Measurements from ENCODE around the gene LANCL1. TPM values are rescaled to one million over a fixed set of nuclear protein-coding genes. Genes with fewer than 3 reads are reported as not detected.
"Not testable (repeated sequence)": the region's sequence is repeated elsewhere in the genome, so short reads cannot be mapped to it uniquely, and the experiment has no call there.

The LANCL1 gene
- total RNA-seq, 2 donors from 2014 or later = 46.7 to 48.3 TPM

DNA sequence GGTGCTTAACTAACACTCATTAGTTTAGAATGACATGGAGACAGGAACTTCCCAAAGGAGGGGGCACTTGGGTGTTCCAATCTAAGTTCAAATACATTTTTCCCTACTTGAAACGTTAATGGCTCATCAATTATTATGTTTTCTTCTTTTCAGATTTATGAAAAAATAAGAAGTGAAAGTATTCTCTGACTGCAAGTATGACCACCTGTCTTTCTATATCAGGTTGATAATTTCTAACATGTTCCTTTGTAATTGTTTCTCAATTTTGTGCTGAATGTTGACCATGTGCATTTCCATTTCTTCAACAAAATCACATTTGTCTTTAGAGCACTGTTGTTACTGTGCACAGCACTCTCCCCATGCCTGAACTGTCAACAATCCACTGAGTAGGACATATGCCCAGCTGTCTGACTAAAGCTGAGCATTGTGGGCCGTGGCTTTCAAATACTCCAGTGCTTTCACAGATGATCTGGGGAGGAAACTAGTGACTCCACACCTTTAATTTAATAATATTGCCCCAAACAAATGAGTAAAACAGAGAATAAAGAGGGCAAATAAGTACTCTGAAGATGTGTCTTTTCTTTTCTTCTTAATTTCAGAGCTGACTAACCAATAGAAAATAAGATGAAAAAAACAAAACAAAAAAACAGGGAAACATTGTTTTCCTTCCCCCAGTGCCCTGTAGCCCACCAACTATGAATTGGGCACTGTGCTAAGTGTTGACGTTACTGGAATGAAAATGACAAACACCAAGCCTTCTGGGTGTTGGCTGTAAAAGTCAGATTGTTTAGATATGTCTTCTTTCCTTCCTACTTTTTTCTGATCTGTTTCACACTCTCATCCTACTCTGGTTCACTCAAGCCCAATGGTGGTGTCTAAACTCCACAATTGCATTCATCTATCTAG lies 16.0 kb downstream of the LANCL1 start:
- intact Hi-C loops (cut with DNase I) = no loop called here
- DNase-seq (no peak), ATAC-seq (no peak)

- no peak for ATAC-seq
- intact Hi-C loops (cut with DNase I) = no loop called here
- DNase-seq = no peak
Observed at GRCh38 chr2:210459880-210460279, 16.7 kb downstream of the LANCL1 start.

DNA sequence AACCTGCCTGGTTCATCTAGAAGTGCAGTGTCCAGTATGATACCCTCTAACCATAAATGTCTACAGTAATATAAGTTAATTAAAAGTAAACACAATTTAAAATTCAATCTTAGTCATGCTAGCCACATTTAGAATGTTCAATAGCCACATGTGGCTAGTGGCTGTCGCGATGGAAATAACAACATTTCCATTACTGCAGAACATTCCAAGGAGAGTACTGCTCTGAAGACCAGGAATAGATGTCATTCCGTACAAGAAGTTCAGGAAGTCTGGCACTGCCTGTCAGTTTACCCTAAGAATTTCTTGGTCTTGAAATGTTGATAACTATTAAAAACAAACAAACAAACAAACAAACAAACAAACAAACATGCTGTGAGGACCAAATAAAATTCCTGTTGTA lies 17.2 kb downstream of the LANCL1 start:
- no peak for ATAC-seq
- DNase-seq = no peak
- intact Hi-C loops (cut with DNase I) = no loop called here

DNA sequence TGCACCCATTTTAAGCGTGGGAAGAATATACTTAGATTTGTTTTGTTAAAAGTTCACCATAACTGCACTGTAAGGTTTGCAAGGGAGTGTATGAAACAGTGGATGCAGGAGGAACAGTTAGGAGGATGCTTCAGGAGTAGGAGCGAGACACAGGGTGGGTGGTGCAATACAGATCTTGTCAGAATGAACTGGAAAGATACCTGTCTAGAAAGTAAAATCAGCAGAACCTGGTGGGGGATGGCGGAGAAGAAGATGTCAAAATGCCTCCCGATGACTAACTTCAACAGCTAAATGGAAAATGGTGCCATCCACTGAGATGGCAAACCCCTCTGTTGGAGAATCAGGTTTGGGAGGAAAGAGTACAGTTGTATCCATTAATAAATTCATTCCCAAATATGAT lies 18.2 kb downstream of the LANCL1 start:
- DNase-seq (no peak), ATAC-seq (no peak)
- intact Hi-C loops (cut with DNase I) = no loop called here

DNA sequence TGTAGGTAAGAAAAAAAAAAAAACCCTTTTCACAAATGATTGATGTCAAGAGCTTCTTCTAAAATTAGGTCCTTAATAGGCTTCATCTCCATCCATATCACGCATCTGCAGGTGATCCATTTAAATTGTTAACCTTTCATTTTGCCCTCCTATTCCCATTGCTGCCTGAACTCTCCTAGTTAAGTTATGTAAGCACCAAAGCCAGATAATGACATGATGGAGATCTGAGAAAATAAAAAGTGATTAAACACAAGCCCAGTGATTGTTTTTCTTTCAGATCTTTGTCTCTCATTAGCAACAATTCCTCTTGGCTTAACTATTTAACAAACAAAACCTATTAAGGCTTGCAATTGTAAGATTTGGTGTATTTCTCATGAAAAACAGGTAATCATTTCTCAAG lies 20.0 kb downstream of the LANCL1 start:
- DNase-seq (no peak), ATAC-seq (no peak)
- intact Hi-C loops (cut with DNase I) = no loop called here

DNA sequence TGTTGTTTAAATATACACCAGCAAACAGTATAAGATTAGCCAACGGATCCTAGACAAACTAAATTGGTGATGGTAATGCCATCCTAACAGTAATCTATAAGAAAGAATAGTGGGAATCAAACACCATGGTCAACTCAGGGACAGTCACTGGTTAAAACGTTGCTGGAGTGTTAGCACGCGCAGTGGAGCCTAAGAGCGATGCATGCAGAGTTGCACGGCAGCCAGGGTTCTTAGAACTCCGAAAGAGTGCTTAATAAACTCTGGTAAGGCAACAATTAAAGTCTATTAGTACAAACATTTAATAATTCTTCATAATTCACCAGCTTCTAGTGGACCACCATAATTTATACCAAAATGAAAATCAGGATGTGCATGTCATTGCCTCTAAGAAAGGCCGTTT lies 22.2 kb downstream of the LANCL1 start:
- intact Hi-C loops (cut with DNase I) = no loop called here

GRCh38 chr2:210452194-210452593 lies 24.4 kb downstream of the LANCL1 start:
- intact Hi-C loops (cut with DNase I) = no loop called here
- ATAC-seq = no peak
- DNase-seq = no peak

More for the DNA sequence above, 22.2 kb downstream of the LANCL1 start:
- ATAC-seq = no peak
- no peak for DNase-seq

- intact Hi-C loops (cut with DNase I); ATAC-seq; DNase-seq: not testable (repeated sequence)
Observed at GRCh38 chr2:210450942-210451341, 25.6 kb downstream of the LANCL1 start.

DNA sequence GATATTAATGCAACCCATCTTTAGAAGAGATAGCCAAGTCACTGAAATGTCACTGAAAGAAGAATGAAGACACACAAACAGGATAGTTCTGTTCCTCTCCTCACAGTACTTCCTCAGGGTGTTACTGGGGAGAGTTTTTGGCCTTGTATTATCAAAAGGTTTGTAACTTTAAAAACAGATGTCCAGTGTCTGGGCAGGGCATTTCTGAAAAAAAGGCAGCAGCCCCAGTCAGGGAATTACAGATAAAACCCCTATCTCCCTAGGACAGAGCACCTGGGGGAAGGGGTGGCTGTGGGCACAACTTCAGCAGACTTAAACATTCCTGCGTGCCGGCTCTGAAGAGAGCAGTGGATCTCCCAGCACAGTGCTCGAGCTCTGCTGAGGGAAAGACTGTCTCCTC lies 30.8 kb downstream of the LANCL1 start:
- intact Hi-C loops (cut with DNase I) = no loop called here
- ATAC-seq (no peak), DNase-seq (no peak)

GRCh38 chr2:210445116-210445707 lies 31.3 kb downstream of the LANCL1 start:
- DNase-seq (no peak), ATAC-seq (no peak)
- intact Hi-C loops (cut with DNase I) = no loop called here

DNA sequence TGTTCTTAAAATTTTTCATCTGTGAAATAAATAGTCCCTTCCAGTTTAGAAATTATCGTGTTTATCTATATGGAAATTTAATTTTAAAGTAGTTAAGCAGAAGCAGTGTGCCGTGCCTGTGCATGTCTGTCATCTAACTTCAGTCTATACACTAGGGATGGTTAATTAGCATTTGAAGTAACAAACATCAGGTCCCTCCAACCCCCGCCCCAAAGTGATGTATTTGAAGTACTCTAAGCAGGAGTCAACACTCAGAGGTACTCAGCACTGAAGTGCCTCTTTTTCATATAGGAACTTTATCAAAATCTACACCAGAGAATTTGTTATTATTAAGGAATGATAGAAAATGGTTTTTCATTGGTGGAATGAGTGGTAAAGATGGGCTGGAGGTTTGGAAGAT lies 33.0 kb downstream of the LANCL1 start:
- intact Hi-C loops (cut with DNase I) = no loop called here
- DNase-seq = no peak
- ATAC-seq = no peak

DNA sequence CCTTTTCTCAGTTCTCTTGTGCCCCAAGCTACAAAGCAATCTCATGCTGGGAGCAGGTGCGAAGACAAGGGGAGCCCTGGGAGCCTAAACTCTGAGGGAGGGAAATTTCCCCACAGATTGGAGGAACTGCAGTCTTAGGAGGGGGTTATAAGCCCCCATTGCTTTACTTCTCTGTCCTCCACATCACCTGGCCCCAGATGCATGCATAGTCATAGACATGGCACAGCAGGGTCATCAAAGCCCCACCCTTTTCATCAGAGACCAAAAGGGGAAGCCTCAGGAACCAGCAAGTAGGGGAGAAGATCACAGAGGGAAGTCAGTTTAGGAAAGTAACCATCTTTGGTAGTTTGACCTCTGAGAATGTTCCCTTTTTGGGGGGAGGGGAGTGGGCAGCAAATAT lies 33.7 kb downstream of the LANCL1 start:
- DNase-seq (no peak), ATAC-seq (no peak)
- intact Hi-C loops (cut with DNase I) = no loop called here

- DNase-seq = no peak
- no peak for ATAC-seq
- intact Hi-C loops (cut with DNase I) = no loop called here
Observed at GRCh38 chr2:210442457-210442856, 34.1 kb downstream of the LANCL1 start.

- ATAC-seq = no peak
- DNase-seq = no peak
- intact Hi-C loops (cut with DNase I) = no loop called here
Observed at GRCh38 chr2:210440206-210440605, 36.4 kb downstream of the LANCL1 start.

DNA sequence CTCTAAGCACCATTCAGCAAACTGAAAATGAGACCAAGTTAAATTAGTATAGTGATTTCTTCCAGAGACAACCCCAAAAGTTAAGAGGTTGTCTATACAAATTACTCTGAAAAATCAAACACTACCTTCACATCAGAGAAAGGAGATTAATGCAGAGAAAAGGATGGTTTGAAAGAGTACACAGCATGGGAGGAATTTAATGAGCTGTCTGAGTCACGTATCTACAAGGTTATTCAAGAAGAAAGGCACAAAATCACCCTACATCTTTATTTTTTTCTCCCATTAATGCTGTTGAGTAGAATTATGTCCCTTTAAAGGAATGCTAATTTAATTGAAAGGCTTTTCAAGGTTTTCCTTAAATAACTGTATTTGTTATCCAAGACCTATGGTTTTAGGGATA lies 41.1 kb downstream of the LANCL1 start:
- no peak for ATAC-seq
- intact Hi-C loops (cut with DNase I) = no loop called here
- DNase-seq = no peak

DNA sequence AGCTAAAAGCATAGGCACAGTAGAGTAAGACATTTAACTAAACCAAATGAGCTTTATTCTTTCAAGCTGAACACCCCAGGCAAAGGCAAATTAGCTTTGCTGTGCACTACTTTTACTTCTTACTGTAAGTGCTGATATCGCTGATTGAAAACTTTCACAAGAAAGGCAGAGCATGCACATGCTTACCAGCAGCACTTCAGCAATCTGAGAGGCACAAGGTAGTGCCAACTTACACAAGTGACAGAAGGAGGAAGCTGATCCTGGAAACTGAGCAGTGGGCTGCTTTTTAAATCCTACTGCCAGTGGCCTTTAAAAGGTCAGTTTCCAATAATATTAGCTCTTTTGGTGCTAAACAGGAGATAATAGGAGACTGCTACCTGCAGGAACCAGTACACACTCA lies 43.9 kb downstream of the LANCL1 start:
- intact Hi-C loops (cut with DNase I) = no loop called here
- no peak for DNase-seq
- no peak for ATAC-seq

DNA sequence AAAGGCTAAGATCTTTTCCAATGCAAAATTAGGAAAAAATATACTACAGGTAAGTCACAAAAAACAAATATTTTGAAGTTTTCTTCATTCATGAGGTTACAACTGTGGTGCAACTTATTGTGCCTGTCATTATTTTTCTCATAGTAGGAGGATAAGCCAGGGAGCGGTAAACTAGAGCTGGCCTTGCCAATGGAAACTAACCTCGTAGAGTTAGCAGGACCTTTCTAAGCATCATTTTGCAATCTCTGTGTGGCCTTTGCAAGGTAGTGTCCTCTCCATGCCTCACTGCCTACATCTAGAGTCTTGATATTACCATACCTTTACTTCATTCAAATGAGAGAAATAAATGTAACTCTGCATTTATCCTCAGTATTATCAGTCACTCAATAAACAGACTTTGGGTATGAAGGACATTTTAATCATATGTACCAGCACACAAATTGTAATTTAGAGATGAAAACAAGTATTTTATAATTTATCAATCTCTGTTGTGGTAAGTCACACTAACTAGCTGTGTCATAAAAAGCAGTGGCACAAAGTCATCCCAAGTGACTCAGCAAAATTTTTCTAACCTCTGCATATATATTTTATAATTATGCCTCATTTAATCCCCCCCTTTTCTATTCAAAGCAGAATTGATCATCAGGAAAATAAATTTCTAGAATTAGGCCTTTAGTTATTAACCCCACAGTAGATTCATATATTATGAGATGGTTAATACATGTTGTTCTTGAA lies 47.0 kb downstream of the LANCL1 start:
- DNase-seq (no peak), ATAC-seq (no peak)
- intact Hi-C loops (cut with DNase I) = no loop called here

GRCh38 chr2:210428393-210429179 lies 48.0 kb downstream of the LANCL1 start:
- no peak for DNase-seq
- ATAC-seq = peak in 1 of 2 donors; percentile 78
- intact Hi-C loops (cut with DNase I) = no loop called here

DNA sequence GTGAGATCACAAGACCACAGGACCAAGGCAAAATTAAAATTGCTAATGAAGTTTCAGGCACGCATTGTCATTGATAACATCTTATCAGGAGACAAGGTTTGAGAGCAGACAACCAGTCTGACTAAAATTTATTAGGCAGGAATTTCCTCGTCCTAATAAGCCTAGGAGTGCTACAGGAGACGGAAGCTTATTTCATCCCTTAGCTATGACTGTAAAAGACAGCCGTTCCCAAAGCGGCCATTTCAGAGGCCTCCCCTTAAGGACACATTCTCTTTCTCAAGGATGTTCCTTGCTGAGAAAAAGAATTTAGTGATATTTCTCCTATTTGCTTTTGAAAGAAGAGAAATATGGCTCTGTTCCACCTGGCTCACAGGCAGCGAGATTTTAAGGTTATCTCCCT lies 49.2 kb downstream of the LANCL1 start:
- intact Hi-C loops (cut with DNase I); DNase-seq; ATAC-seq: not testable (repeated sequence)
